Breast epithelium (tissue), 3 donors: ENCODE results near the gene MAST4.

Experiments
- CTCF ChIP-seq, 3 donors: fragments of 450-650 bp; IDR thresholded peaks; one replicate each; pipeline ENCODE4 v1.5.1; 2016 to 2017; ENCODE audit warnings: antibody characterized with exemption in 3 of 3, mild to moderate bottlenecking in 3 of 3, moderate library complexity in 3 of 3
- POLR2A ChIP-seq: fragments of 450-650 bp; IDR thresholded peaks from one replicate; pipeline ENCODE4 v1.6.1; 2016; ENCODE audit warnings: antibody characterized with exemption, mild to moderate bottlenecking, moderate library complexity
- POLR2AphosphoS5 ChIP-seq, 3 donors: sonication (generic); formaldehyde crosslinking; IDR thresholded peaks; one replicate each; pipeline ENCODE4 v1.6.1; 2017; ENCODE audit warnings: antibody characterized with exemption in 3 of 3

GRCh38 chr5:66628561-66628960 lies 32.4 kb downstream of the MAST4 start:
- no peak for TF ChIP-seq POLR2AphosphoS5 (IDR thresholded peaks at IDR 0.05)
- TF ChIP-seq CTCF (IDR thresholded peaks at IDR 0.05) = no peak
- no peak for TF ChIP-seq POLR2A
